NCI-H2227 treated with DMSO at 0.1 percent for 48 hours (cell line): ENCODE results near the gene MGAT5B.
"Not testable (repeated sequence)": the region's sequence is repeated elsewhere in the genome, so short reads cannot be mapped to it uniquely, and the experiment has no call there.

Source experiments
- DNase-seq: peaks from one replicate; lab custom pipeline; 2025; lab: John Stamatoyannopoulos, UW

The MGAT5B gene, protein sequence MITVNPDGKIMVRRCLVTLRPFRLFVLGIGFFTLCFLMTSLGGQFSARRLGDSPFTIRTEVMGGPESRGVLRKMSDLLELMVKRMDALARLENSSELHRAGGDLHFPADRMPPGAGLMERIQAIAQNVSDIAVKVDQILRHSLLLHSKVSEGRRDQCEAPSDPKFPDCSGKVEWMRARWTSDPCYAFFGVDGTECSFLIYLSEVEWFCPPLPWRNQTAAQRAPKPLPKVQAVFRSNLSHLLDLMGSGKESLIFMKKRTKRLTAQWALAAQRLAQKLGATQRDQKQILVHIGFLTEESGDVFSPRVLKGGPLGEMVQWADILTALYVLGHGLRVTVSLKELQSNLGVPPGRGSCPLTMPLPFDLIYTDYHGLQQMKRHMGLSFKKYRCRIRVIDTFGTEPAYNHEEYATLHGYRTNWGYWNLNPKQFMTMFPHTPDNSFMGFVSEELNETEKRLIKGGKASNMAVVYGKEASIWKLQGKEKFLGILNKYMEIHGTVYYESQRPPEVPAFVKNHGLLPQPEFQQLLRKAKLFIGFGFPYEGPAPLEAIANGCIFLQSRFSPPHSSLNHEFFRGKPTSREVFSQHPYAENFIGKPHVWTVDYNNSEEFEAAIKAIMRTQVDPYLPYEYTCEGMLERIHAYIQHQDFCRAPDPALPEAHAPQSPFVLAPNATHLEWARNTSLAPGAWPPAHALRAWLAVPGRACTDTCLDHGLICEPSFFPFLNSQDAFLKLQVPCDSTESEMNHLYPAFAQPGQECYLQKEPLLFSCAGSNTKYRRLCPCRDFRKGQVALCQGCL

DNA sequence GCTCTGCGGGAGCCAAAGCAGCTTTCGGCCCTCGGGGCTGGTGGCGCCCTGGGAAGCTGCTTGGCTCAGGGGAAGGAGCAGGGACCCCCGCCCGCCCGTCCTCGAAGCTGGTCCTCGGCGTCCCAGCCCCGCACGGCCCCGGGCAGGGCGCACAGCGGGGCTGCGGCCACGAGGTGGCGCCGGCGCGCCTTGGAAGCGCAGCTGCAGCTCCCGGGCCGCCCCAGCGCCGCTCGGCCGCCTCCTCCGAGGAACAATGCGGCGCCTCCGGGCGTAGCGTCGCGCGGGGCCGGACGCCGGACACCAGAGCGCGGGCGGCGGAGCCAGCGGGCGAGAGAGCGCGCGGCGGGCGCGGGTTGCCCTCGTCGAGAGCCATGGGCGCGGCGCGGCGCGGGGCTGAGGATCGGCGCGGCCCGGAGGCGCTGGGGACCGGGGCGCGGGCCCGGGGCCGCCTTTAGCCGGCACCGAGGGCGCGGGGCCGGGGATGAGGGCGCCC, at the start of gene MGAT5B:
Gene MGAT5B (plus strand): TSS at position 229 of the 493 bp plus-strand sequence. CDS start 626 bp downstream, outside the sequence.
- DNase-seq: peak; percentile 63

DNA sequence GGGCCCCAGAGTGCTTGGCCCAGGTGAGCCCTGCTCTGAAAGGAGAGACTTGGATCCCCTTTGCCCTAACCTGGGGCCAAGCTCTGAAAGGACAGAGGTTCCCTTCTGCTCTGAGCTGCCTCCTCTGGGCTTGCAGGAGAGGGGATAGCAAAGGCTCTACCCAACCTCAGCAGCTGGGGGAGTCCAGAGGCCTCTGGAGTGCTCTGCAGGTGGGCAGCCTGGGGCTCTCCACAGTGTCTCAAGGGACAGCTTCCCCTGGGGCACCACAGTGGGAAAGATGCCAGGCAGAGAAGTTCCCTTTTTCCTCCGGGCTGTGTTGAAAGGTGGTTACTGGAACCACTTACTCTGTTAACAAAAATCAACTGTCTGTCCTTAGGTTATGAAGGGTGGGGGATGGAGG, 48.2 kb upstream of the MGAT5B start:
- no peak for DNase-seq

DNA sequence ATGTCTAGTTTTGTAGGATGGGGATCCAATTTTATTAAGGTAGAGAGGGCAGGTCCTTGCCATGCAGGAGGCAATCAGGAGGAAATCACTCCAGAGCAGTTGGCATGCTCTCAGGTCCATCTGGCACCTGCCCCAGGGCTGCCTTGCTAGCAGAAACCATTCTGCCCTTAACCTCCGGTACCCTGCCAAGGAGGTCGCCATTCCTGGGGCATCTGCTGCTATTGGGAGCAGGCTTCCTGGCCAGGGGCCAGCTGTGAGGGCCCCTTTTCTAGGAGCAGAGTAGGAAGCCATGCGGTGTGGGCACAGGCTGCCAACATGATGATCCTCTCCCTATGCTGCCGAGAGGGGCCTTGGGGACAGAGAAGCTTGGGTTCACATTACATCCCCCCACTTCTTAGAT, 47.6 kb upstream of the MGAT5B start:
- no peak for DNase-seq

DNA sequence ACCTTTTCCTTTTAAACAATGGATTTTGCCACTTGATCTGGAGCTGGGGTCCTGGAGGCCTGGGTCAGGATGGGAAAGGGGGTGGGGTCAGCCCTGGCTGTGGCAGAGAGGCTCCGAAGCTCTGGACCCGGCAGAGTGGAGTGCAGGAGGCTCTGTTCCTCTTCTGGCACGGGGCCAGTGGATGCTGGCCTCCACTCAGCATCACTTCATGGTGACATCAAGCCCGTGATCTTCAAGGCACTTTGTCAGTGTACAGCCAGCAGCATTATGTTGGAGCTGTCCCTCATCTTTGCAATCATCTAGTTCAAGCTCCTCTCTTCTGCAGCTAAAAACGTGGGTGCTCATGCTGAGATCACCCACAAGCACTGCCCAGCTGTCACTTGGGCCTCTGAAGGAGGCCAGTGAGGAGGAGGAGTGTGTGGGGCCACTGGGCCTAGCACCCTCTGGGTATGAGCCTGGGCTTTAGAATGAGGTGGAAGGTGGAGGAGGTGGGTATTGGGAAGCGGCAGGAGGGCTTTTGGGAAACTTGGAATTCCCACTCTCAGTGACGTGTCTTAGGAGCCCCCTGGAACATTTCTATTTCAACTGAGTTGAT, 45.9 kb upstream of the MGAT5B start:
- DNase-seq: no peak

DNA sequence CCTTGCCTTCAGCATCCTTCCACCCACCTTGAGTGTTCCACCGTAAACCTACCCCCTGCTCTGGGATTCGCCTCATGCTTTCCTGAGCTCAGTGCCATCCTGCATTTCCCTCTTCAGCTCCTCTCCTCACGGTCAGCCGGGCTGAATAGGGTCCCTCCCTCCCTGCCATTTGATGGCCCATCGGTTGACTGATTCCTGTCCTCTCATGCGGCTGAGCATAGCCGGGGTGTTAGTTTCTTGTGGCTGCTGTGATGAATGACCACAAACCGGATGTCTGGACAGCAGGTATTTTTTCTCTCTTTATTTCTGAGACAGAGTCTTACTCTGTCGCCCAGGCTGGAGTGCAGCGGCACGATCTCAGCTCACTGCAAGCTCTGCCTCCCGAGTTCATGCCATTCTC, 44.1 kb upstream of the MGAT5B start:
- DNase-seq: no peak

DNA sequence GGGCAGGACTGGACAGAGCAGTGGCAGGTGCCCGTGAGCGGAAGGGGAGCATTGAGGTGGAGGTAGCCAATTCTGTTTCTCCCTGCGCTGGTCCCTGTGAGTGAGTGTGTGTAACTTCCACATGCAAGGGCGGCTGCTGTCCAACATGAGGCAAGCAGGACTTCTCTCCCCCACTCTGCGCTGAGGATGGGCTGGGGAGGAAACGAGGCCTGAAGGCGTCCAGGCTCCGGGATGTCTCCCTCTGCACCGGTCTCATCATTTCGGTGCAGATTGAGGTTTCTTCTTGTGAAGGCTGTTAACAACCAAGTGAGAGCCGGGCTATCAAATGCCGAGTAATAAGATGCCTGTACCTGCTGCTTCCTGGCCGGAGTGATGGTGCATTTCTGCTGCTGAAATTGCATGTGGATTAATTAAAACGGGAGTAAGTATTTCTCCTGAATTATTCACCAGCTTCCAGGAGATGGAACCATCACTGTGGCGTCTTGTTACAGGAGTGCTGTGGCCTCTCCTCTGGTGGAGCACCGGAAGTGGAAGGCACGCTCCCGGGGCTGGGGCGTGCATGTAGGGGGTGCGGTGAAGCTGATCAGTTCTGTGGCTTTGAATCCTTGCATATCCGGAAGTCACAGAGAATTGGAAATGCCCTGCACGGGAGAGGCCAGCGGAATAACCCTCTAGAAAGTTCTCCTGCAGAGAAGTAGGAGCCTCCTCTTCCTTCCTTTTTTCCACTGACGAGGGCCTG, 41.7 kb upstream of the MGAT5B start:
- no peak for DNase-seq

DNA sequence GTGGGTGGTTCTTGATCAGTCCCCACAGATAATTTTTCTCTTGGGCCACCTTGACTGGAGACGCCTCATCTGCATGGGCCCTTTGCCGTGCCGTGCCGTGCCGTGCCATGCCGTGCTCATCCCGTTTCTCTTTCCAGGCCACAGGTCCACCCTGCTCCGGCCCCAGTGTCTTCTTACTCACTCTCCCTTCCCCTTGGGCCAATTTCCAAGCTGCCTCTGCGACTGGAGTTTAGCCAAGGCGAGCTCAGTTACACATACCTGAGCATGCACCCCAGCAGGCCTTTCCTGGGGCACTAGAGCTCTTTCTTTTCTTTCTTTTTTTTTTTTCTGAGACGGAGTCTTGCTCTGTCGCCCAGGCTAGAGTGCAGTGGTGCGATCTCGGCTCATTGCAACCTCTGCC, 40.5 kb upstream of the MGAT5B start:
- DNase-seq: no peak

DNA sequence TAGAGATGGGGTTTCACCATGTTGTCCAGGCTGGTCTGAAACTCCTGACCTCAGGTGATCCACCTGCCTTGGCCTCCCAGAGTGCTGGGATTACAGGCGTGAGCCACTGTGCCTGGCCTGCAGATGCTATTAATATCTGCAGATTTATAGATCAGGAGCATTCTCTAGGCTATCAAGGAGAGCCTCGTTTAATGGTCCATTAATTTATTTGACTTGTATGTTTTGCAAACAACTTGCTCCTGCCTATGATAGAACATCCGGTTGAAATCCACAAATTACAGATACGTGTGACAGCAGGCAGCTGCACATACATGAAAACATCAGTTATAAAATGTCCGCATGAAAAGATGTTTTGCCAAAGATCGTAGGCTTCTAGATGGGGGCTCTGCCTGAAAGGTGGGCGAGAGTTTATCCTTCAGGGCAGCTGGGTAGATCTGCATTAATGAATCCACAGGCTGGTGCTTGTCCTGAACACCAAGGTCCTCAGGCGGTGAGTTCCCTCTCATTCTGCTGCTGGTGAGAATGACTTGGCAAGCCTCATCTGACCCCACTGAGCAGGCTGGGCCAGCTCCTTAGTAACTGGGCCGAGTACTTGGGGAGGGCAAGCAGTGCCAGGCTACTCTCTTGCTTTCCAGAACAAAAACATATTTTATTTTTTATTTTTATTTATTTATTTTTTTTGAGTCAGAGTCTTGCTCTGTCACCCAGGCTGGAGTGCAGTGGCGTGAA, 37.1 kb upstream of the MGAT5B start:
- no peak for DNase-seq

DNA sequence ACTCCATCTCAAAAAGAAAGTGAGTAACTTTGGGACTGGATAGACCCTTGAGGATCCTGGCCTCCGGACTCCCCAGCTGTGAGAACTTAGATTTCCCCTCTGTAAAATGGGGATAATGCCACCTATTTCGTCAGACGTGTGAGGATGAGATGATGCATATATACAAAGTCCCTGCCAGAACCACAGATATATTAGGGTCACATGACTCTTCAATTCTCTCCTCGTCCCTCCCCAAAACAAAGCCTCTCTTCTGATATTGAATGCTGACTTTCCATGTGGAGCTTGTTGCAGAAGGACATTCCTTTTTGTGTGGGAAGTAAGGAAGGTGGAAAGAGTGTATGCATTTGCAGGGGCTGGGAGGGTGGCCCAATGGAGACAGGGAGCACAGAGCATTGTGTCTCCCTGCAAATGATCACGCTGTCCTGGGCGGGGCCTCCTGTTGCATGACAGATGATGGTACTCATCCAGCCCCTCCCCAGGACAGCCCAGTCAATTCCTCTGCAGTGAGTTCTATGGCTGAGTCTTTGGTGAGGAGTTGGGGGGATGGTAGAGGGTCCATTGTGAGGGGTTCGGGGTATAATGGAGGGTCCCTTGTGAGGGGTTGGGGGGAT, 35.1 kb upstream of the MGAT5B start:
- no peak for DNase-seq

DNA sequence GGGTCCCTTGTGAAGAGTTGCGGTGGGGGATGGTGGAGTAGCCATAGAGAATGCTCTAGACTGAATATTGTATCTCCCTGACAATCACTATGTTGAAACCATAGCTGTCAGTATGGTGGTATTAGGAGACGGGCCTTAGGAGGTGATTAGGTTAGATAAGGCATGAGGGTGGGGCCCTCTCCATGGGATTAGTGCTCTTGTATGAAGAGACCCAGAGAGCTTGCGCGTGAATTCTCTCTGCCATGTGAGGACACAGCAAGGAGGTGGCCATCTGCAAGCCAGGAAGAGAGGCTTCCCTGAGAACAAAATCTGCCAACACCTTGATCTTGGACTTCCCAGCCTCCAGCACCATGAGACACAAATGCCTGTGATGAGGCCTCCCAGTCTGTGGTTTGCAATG, 34.5 kb upstream of the MGAT5B start:
- DNase-seq: no peak

DNA sequence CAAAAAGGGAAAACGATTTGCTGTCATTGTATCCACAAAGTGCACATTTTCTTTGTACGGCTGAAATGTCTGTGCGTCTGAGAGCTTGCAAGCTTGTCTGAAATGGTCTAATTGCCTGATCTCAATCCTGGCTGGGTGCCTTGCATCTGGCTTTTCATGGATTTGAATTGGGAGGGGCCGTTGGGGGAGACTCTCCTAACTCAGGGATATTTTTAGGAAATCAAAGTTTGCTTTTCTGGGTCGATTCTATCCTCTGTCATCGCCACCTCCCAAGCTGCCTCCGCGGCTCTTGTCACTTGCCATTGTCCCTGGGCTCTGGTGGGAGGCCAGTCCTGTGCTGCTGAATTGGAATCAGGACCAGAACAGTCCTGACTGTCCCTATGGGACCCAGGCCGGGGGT, 33.3 kb upstream of the MGAT5B start:
- DNase-seq: no peak

DNA sequence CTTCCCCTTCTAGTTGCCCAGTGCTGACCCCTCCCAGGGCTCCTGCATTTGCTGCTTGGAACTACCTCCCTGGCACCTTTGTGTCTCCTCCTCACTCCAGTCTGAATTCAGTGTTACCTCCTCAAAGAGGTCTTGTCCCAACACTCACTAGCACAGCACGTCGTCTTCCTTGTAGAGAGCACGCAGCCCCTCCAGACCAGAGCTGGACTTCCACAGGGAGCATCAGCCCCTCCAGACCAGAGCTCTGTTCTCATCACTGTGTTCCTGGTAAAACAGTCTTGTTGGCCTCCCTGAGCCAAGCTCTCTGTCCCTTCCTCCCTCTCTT, 27.8 kb upstream of the MGAT5B start:
- DNase-seq: no peak

DNA sequence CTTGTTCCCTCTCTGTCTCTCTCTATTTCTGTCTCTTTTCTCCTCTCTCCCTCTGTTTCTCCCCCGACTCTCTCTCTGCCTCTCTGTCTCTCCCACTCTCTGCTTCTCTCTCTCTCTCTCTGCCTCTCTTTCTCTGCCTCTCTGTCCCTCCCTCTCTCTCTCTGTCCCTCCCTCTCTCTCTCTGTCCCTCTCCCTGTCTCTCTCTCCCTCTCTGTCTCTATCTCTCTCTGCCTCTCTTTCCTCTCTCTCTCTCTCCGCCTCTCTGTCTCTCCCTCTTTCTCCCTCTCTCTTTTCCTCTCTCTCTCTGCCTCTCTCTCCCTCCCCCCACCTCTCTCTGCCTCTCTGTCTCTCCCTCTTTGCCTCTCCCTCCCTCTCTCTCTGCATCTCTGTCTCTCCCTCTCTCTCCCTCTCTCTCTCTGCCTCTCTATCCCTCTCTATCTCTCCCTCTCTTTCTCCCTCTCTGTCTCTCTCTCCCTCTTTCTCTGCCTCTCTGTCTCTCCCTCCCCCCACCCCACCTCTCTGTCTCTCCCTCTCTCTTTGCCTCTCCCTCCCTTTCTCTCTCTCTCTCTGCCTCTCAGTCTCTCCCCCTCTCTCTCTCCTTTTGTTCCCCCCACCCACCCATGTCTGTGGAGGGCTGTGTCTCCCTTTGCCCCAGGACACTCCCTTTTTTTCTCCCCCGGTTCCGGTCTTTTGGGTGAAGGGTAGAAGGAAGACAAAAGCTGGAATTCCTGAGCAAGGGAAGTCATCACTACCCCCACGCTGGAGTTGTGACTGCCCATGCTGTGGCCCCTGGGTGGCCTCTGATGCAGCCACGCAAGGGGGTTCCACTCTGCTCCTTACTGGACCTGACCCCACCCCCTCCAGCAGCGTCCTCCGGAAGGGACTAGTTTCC, 27.1 kb upstream of the MGAT5B start:
- no peak for DNase-seq

DNA sequence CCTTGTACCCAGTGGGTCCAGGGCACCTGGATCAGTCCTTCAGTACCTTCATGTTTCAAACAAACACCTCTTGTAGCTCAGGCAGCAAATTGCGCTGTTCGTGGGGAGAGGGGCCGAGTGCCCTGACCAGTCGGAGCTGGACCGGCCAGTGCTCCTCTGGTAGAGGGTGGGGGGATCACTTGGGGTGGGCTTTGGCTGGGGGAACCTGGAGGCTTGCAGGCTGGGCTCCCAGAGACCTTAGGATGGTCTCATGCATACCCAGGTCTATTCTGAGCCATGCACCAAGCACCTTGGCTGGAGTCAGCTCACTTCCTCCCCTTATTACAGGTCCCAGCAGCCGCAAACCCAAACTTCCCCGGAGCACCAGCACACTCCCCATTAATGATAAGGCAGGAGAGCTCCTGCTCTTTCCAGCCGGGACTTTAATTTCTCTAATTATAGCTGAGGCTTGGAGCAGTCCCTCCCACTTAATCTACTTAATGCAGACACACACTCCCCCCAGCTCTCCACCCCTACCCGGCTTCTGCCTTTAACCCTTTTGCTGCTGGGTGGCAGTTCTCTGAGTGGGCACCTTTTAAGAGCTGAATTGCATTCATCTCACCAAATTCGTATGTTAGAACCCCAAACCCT, 26.3 kb upstream of the MGAT5B start:
- DNase-seq: peak; percentile 94

DNA sequence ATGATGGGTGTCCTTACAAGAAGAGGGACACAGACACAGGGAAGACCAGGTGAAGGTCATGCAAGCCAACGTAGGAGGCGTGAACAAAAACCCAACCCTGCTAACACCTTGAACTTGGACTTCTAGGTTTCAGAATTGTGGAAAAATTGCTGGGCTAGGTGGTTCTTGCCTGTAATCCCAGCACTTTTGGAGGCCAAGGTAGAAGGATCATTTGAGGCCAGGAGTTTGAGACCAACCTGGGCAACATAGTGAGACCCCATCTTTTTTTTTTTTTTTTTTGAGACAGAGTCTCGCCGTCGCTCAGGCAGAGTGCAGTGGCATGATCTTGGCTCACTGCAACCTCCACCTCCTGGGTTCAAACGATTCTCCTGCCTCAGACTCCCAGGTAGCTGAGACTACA, 25.1 kb upstream of the MGAT5B start:
- DNase-seq: not testable (repeated sequence)

DNA sequence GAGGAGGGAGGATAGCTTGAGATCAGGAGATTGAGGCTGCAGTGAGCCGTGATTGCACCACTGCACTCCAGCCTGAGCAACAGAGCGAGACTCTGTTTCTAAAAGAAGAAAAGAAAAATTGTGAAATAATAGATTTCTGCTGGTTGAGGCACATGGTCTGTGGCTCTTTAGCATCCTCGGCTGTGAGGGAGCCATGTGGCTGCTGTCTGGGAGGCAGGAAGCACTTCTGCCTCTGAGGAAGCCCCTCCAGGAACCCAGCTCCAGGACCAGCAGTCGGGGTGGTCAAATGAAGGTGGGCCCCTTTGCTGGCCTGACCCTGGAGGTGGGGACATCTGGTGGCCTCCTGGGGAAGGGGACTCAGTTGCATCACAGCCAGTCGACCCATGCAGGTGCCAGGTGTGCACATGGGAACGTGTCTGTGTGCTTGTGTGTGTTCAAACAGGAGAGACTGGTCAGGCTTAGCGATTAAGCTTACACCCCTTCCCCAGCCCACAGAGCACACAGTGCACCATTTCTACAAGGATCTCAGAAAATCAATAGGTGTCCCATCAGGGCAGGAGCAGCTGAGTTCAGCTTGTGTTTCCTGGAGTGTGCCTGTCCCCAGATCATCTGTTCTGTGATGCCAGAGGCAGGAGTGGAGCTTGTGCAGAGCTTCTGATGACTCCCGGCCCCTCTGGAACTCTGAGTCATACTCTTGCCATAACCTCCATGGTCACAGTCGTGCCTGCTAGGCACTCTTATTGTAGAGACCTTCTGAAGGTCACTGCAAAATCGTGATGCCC, 24.3 kb upstream of the MGAT5B start:
- no peak for DNase-seq

DNA sequence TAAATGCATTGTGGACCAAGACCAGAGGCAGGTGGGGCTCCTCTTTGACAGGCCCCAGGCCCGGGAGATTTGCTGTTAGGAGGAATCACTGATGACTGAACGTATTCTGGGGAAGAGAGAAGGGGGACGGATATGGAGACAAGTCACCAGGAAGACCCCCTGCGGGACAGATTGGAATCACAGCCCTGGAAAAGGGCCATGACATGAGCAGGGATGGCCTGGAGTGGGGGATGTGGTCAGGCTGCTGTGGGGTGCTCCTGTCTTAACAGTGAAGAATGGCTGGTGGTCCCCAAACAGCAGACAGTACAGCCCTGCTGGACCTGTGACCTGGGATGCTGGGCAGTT, 23.7 kb upstream of the MGAT5B start:
- DNase-seq: no peak

DNA sequence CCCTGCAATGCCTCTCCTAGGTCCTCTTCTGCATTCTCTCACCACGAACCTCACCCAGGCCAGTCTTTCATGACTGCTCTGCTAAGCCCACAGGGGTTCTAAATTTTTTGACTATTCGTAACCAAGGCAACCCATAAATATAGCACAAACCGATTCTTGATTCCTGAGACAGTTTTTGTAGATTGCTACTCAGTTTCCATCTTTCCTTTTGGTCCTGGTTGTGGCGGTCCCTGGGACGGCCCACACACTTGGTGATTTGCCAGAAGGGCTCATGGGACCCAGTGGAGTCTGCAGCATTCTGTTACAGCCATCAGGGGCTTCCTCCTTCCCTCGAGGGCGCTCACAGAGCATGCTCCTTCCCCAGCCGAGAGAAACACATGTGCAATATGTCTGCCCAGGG, 23.4 kb upstream of the MGAT5B start:
- DNase-seq: no peak

DNA sequence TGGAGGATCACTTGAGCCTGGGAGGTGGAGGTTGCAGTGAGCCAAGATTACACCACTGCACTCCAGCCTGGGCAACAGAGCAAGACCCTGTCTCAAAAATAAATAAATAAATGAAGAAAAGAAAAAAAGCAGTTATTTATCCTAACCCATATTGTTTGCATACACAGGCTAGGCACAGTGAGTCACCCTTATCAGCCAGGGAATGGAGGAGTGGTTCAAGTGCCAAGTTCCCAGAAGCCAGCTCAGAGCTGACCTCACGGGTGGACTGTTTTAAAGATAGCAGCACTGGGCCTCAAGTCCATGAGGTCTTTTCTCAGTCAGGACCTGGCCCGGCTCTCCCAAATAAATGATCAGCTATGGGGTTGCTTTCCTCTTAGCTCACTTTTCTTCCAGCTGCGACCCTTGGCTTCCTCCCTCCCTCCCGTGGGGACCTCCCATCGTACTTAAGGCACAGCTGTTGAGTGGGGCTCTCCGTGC, 22.6 kb upstream of the MGAT5B start:
- DNase-seq: no peak
